ENCODE data around the gene EFCAB8. TPM values are rescaled to one million over a fixed set of nuclear protein-coding genes. Genes with fewer than 3 reads are reported as not detected.

EFCAB8 gene
- total RNA-seq, 1 donor from 2014 or later = not detected

DNA sequence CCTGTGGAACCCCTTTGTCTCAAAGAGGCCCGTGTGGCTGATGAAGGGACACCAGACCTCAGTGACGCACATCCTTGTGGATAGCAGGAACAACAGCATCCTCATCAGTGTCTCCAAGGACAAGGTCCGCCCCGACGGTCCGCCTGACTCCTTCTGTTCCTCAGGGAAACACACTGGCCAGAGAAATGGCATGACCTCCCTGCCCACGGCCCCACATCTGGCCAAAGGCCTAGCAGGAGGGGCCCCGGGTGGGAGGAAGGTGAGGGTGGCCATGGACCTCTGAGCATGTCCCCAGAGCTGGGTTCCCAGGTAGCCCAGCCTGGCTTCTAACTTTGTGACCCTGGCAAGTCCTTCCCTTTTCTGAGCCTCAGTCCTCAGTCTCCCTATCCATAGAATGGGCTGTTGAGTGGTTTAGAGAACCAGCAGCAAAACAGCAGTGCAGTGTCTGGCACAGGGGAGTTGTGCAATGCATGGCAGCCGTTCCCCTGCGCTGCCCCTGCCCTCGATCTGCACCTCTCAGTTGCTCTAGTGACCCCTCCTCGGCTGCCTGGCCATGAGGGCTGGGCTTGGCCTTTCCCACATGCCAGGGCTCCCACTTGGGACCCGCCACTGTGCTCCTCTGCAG is 48.3 kb downstream of the EFCAB8 start:
- intact Hi-C loops (cut with DNase I) = loop anchor here (10.0 kb wide), 1 partner anchor 98 kb away; the partner anchor contains the start of genes BPIFB2 and SUN5
- no peak for DNase-seq (ENCODE audit: low spot score)

DNA sequence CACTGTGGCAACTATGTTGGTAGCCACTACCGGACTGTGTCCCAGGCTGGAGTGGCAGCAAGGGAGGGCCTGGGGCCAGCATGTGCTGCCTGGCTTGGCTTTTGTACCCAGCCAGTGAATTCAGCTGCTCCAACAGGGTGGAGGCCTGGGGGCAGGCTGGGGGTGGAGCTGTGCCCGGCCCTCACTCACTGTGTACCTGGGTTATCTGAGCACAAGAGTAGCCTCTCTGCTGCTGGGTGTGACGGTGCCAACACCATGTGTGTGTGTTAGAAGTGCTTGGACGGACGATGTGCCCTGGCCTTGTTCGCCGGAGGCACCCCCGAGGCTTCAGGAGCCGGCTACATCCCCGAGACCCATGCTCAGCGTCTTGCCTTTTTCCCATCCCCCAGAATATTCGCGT is 49.2 kb downstream of the EFCAB8 start:
- intact Hi-C loops (cut with DNase I) = loop anchor here (10.0 kb wide), 1 partner anchor 97 kb away; the partner anchor contains the start of genes BPIFB2 and SUN5
- DNase-seq (ENCODE audit: low spot score) = no peak

DNA sequence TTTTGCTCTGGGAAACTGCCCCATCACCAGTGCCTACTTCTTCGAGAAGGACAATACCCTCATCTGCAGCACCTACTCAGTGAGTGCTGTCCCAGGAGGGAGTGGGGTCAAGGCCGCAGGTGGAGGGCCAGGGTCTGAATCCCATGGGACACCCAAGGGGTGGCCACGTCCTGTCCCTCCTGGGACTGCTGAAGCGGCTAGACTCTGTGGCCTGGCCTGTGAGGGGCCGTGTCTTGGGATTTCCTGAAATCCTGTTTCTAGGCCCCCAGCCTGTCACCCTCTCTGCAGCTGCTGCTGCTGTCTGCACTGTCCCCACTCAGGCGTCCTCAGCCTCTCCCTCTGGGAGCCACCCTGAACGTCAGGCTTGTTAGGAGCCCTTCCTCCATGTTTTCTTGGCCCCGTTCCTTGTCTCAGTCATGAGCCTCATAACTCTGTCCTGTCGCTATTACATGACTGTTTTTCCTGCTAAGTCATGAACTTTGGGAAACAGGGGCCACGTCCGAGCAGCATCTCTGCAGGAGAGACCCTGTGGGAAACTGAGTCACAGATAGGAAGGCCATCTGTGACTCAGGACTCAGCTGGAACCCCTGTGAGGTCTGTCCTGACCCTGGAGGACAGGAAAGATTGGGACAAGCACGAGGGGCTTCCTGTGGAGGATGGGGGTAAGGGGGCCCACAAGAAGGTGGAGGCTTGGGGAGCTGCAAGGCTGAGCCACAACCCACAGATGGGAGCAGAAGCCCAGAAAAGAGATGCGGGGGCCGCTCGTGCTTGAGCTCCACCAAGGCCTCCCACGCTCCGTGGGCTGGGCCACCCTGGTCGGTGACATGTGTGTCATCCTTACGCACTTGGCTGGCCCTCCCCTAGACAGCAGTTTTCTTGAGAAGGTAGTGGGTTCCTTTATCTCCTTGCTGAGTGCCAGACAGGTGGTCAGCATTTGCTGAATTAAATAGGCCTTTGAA is 49.9 kb downstream of the EFCAB8 start:
- no peak for DNase-seq (ENCODE audit: low spot score)
- intact Hi-C loops (cut with DNase I) = loop anchor here (10.0 kb wide), 1 partner anchor 96 kb away; the partner anchor contains the start of genes BPIFB2 and SUN5

DNA sequence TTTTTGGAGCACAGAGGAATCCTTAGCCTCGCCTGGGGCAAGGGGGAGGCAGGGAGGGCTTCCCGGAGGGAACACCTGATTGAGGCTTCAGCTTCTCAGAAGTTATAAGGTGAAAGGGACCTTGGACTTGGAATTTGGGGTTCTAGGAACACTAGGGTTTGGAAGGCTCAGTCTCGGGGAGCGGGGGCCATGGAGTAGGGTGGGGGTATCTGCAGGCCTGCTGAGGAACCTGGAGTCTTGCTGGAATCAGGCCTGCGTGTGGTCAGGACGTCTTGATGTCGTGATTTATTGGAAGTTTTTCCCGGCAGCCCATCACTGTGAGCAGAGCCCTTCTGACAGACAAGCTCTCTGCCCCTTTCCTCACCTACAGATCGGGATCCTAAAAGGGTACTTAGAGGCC is 50.7 kb downstream of the EFCAB8 start:
- intact Hi-C loops (cut with DNase I) = loop anchor here (10.0 kb wide), 1 partner anchor 95 kb away; the partner anchor contains the start of genes BPIFB2 and SUN5
- no peak for DNase-seq (ENCODE audit: low spot score)

DNA sequence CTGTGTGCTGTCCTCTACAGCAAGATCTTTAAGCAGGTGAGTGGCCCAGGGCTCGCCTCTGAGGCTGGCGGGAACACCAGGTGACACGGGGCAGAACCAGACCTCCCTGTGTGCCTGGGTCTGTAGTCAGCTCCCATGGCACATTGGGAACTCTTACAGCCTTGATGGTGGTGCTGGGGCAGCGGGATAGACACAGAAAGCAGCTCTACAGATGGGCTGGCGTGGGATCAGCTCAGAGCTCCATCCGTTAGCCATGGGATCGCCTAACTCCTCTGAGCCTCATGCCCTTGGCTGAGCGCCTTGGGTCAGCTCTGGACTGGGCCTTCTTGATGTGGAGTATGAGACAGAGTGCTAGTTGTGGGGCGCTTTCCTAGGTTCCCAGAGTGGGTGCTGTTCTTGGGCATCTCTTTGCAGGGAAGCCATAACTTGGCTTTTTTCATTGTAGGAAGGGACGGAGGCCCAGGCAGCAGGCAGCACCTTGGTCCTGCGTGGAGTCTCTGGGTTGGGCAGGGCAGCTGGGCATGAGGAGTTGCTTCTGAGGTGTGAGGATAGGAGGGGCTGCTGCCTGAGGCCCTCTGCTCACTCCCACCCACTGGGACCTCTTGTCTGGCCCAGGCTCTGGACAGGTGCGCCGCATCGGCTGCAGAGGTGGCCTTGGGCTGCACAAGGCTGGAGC is 51.3 kb downstream of the EFCAB8 start:
- intact Hi-C loops (cut with DNase I) = loop anchor here (10.0 kb wide), 1 partner anchor 95 kb away; the partner anchor contains the start of genes BPIFB2 and SUN5
- peak; percentile 10 for DNase-seq (ENCODE audit: low spot score)

DNA sequence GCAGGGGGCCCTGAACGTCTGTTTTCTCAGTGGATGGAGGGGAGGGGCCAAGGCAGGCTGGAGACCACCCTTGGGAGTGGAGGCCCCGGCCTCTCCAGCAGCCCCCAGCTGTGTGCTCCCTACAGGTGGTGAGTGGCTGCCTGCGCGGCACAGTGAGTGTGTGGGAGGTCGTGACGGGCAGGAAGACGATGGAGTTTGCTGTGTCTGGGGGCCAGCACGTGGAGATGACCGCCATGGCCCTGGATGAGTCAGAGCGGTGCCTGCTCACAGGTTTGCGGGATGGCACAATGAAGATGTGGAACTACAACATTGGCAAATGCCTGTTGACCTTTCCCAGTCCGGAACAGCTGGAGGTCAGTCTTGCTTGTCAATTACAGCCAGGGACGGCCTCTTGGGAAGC is 52.6 kb downstream of the EFCAB8 start:
- intact Hi-C loops (cut with DNase I) = no loop called here

DNA sequence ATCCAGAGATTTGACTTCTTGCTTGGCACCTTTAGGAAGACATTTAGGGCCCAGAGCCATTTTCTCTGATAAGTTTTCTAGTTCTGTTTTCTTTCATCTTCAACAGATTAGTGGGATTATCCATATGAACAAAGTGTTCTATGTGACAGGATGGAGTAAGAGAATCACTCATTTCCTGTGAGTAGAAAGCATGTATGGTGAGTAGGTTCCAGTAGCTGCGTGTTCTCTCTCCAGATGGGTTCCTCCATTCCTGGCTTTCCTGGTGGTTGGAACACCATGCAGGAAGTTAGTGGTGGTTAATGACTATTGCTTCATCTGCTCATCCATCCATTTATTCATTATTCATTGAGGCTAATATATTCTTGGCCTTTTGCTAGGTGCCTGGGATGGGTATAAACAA is 54.0 kb downstream of the EFCAB8 start:
- intact Hi-C loops (cut with DNase I) = no loop called here
- DNase-seq (ENCODE audit: low spot score) = no peak

More for the DNA sequence above, 52.6 kb downstream of the EFCAB8 start:
- DNase-seq (ENCODE audit: low spot score) = peak; percentile 38

DNA sequence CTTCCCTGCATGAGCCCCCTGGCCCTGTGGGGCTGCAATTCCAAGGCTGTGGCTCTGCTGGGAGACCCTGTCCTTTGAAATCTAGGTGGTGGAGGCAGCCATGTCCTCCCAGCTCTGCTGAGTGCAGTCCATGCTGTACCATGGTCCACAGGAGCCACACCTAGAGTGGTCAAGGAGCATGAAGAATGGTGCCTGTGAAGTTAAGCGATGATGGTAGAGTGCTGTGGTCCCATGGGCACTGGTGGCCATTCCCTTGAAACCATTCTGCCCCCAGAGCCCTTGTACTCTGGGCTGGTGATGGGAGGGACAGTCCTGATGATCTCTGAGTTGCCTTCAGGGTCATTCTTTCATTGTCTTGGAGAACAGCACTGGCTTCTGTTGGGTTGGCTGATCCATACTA is 55.3 kb downstream of the EFCAB8 start:
- no peak for DNase-seq (ENCODE audit: low spot score)
- intact Hi-C loops (cut with DNase I) = no loop called here

DNA sequence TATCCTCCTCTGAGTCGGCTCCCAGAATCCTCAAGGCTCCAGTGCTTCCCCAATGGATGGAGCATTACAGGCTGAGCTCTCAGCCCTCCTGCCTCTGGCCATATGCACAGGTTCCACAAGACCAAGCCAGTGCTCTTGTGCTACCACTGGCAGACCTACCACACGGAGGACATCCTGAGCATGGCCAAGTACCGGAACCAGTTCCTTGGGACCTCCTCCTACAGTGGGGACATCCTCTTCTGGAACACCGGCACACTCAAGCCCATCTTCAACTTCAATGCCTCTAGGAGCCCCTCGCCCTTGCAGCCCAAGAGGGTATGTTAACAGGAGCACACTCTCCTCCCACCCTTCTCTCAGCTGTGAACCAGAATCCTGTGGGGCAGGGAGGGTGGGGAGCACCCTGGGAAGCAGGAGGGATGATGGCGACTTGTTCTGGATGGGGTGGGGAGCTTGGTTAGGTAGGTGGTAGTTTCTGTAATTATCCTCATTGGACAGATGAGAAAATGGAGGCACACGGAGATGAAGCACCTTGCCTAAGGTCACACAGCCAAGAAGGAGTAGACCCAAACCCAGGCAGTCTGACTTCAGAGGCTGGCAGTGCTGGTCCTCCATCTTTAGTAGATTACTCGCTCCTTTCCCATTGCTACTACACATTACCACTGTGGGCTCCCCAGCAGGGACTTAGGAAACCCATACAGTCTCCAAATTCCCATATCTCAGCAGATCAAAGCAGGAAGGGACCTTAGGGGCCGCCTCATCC is 58.6 kb downstream of the EFCAB8 start:
- intact Hi-C loops (cut with DNase I) = no loop called here
- DNase-seq (ENCODE audit: low spot score) = no peak

DNA sequence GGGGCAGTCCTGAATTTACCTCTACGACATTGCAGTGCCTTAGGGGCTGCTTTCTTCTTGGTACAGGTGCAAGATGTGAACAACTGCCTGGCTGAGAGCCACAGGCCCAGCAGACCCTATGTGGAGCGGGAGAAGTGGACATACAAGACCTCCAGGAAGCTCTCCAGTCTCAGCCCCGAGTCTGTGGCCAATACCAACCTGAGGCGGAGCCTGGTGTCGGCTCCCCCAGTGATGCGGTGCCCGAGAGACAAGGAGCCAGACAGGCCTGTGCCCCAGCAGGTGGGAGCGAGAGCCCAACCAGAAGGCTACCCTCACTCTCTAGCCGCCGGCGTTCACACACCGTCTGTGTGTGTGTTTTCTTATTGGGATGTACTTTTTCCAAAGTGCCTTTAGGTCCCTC is 59.6 kb downstream of the EFCAB8 start:
- DNase-seq (ENCODE audit: low spot score) = no peak
- intact Hi-C loops (cut with DNase I) = no loop called here

DNA sequence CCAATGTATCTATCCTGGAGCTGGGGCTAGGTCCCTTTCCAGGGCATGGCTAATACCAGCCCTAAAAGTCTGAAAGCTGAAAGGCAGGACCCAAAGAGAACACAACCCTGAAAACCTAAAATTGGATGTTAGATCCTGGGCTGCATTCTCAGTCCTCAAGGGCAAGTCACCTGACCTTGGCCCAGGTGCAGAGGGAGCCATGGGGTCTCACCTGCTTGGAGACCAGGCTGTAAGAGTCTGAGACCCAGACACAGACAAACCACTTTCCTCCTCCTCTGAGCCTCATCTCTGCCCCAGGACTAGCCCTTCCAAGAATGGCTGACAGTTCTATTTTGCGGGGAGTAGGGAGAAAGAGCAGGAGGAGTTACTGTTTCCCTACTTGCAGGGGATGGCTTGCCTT is 60.0 kb downstream of the EFCAB8 start:
- intact Hi-C loops (cut with DNase I) = no loop called here
- no peak for DNase-seq (ENCODE audit: low spot score)

DNA sequence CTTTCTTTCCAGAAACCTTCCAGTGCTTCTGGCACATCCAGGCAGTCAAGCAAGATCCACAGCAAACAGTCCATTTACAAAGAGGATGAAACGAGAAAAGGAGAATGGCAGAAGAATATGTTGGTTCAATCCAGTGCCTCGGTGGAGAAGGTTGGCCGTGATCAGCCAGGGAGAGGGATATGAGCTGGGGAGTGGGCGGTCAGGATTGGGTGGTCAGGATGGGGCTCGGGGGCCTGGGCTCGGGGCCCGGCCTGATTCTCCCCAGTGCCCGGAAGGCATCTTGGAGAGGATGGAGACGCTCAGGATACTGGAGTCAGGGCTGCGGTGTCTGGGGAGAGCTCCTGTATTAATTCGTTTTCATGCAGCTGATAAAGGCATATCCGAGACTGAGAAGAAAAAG is 61.3 kb downstream of the EFCAB8 start:
- intact Hi-C loops (cut with DNase I) = no loop called here
- no peak for DNase-seq (ENCODE audit: low spot score)

DNA sequence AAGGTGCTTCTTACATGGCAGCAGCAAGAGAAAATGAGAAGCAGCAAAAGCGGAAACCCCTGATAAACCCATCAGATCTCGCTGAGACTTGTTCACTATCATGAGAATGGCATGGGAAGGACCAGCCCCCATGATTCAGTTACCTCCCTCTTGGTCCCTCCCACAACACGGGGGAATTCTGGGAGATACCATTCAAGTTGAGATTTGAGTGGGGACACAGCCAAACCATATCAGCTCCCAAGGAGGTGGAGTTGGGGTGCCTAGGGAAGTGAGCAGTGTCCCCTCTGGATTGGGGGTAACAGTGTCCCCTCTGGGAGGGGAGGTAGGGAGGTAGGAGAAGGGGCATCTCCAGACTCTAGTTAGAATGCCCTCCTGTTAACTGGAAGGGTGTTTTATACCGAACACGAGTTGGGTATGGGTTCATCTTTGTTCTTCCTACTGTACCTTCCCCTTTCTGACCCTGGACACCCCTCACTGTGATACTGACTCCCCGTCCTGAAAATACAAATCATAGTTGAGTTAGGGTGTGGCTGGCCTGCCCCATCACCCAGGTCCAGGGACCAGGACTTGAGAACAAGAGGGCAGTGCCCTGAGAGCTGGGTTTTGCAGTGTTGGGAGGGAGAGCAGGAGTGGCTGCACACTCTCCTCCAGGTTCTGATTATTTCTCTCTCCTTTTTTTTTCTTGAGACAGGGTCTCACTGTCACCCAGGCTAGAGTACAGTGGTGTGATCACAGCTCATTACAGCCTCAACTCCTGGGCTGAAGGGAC is 62.0 kb downstream of the EFCAB8 start:
- intact Hi-C loops (cut with DNase I) = no loop called here
- DNase-seq (ENCODE audit: low spot score) = no peak

DNA sequence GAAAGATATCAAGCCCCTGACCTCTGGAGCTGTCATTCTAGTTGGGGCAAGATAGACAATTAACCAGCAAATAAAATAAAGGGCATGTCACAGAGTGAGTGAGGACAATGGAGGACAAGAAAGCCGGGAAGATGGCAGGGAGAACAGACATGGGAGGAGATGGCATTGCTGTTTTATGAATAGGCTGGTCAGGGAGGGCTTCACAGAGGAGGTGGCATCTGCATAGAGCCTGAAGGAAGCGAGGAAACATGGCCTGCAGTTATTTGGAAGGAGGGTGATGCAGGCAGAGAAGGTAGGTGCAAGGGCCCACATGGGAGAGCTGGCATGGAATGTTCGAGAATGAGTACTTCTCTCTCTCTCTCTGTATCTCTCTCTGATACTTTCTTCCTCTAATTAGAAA is 63.7 kb downstream of the EFCAB8 start:
- intact Hi-C loops (cut with DNase I) = no loop called here
- no peak for DNase-seq (ENCODE audit: low spot score)

DNA sequence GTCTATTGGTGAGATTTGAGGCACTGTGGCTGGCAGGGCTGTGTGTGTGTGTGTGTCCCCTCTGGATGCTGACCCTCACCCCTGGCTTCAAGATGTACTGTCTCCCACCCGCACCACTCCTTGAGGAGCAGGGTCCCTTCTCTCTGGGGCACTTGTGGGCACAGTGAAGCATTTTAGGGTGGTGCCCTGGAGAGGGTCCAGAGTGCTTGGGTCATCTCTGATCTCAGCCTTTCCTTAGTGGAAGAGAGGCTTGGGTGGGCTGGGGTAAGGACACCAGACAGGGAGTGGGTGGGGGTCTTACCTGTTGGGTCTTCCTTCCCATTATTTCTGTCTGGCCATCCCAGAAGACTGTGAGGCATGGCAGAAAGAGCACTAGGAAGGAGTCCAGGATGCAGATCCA is 66.1 kb downstream of the EFCAB8 start:
- intact Hi-C loops (cut with DNase I) = no loop called here

DNA sequence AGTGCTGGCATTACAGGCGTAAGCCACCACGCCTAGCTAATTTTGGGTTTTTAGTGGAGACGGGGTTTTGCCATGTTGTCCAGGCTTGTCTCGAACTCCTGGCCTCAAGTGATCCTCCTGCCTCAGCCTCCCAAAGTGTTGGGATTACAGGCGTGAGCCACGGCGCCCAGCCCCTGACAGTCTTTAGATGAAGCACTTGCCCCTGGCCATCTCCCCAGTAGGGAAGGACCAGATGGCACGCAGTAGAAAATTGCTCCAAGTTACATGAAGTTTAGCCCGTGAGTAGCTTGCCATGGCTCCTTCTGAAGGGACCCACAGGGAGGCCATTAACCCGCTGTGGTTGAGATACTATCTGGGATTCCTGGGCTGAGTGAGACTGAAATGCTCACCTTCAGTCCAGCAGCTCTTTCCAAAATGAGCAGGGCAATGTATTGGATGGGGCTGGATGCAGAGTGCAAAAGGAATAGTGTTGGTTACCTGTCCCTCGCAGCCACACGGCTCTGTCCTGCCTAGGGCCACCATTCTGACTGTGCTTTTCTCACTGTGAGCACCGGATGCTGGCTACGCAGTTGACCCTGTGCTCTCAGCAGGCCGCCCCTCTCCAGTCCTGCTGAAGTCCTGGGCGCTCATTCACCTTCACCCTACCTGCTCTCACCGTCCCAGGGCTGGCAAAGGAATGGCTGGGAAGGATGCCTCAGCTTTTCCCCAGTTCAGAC is 66.9 kb downstream of the EFCAB8 start:
- intact Hi-C loops (cut with DNase I) = no loop called here
- DNase-seq (ENCODE audit: low spot score) = no peak

More for the DNA sequence above, 66.1 kb downstream of the EFCAB8 start:
- no peak for DNase-seq (ENCODE audit: low spot score)

DNA sequence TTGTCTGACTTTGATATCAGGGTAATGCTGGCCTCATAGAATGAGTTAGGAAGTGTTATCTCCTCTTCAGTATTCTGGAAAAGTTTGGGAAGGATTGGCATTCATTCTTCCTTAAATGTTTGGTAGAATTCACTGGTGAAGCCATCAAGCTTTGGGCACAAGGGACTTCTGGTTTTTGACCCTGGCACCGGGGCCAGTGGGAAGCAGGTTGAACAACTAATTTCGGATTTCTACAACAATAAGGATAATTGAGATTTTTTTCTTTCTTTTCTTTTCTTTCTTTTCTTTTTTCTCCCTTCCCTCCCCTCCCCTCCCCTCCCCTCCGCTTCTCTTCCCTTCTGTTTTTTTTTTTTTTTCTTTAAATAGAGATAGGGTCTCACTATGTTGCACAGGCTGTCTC is 70.4 kb downstream of the EFCAB8 start:
- intact Hi-C loops (cut with DNase I) = no loop called here

DNA sequence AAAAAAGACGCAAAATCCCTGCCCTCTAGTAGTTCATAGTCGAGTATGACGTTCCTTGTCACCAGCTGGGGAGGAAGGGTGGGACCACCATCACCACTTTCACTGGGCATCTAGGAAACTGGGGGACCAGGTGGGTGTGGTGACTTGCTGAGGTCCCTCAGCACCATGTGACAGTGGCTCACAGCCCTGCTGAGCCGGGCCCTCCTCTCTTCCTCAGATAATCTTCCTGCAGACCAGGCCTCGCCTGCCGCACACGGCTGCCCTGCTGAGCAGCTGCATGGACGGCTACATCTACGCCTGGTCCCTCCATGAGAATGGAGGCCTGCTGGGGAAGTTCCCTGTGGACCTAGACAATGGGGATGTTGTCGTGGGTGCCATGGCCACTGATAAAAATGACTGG is 71.5 kb downstream of the EFCAB8 start:
- DNase-seq (ENCODE audit: low spot score) = no peak
- intact Hi-C loops (cut with DNase I) = no loop called here

More for the DNA sequence above, 70.4 kb downstream of the EFCAB8 start:
- DNase-seq (ENCODE audit: low spot score) = no peak
